ENCODE data around the gene ATXN1. TPM values are rescaled to one million over a fixed set of nuclear protein-coding genes. Genes with fewer than 3 reads are reported as not detected.

The ATXN1 gene
- total and polyA plus RNA-seq, 2 of the 13 experiments (the other 11 are each of a cell fraction or from before 2014, with no cell fraction given), result 20.7 to 39.5 TPM

DNA sequence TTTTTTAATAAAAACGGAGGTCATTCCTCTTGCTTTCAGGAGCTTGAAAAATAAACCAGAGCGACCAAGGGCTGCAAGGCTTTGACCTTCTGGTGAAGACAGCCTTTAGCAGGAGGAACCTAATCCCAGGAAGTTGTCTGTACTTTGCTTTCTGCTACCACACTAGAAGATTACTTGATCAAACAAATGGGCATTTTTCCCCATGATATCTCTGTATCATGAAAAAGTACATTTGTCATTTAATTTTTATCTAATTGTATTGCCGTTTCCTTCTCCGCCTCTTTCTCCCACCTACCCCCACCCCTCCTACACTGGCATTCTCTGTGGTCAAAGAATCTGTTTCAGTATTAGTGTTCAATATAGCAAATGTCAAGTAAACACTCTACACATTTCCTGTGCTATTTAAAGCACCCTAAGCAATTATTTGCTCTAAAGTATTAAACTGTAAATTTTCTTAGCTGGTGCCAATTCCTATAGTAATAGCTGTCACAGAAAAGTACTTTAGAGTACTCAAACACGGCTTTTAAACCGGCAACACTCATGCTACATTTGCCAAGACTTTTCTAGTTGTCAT, 29.7 kb downstream of the ATXN1 start (continued):
- TF ChIP-seq SMAD1 (CRISPR knock-in tag; IDR thresholded peaks at IDR 0.05; ENCODE audit: borderline replicate concordance, low read depth), result no peak
- peak; percentile 76; the same call in 1 of the 2 replicates for TF ChIP-seq SP5 (CRISPR knock-in tag; IDR thresholded peaks at IDR 0.05; ENCODE audit: borderline replicate concordance, low read depth)
- peak; percentile 24; the same call in 1 of the 2 replicates for TF ChIP-seq TCF7 (IDR thresholded peaks at IDR 0.05; ENCODE audit: low read depth)
- no peak; the same call in 1 of the 2 replicates for TF ChIP-seq IRF2 (CRISPR knock-in tag; IDR thresholded peaks at IDR 0.05)
- TF ChIP-seq, protein P1, sequence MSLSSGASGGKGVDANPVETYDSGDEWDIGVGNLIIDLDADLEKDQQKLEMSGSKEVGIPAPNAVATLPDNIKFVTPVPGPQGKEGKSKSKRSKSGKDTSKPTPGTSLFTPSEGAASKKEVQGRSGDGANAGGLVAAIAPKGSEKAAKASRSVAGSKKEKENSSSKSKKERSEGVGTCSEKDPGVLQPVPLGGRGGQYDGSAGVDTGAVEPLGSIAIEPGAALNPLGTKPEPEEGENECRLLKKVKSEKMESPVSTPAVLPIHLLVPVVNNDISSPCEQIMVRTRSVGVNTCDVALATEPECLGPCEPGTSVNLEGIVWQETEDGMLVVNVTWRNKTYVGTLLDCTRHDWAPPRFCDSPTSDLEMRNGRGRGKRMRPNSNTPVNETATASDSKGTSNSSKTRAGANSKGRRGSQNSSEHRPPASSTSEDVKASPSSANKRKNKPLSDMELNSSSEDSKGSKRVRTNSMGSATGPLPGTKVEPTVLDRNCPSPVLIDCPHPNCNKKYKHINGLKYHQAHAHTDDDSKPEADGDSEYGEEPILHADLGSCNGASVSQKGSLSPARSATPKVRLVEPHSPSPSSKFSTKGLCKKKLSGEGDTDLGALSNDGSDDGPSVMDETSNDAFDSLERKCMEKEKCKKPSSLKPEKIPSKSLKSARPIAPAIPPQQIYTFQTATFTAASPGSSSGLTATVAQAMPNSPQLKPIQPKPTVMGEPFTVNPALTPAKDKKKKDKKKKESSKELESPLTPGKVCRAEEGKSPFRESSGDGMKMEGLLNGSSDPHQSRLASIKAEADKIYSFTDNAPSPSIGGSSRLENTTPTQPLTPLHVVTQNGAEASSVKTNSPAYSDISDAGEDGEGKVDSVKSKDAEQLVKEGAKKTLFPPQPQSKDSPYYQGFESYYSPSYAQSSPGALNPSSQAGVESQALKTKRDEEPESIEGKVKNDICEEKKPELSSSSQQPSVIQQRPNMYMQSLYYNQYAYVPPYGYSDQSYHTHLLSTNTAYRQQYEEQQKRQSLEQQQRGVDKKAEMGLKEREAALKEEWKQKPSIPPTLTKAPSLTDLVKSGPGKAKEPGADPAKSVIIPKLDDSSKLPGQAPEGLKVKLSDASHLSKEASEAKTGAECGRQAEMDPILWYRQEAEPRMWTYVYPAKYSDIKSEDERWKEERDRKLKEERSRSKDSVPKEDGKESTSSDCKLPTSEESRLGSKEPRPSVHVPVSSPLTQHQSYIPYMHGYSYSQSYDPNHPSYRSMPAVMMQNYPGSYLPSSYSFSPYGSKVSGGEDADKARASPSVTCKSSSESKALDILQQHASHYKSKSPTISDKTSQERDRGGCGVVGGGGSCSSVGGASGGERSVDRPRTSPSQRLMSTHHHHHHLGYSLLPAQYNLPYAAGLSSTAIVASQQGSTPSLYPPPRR (CRISPR knock-in tag; IDR thresholded peaks at IDR 0.05; ENCODE audit: borderline replicate concordance), result peak; percentile 65; the same call in 1 of the 2 replicates
- TF ChIP-seq EED (CRISPR knock-in tag; IDR thresholded peaks at IDR 0.05), result no peak
- TF ChIP-seq PITX1 (CRISPR knock-in tag; IDR thresholded peaks at IDR 0.05), result 0 out of 2 replicates have a peak, but pooled peaks have one; percentile 50
- TF ChIP-seq SOX13 (IDR thresholded peaks at IDR 0.05), result no peak
- TF ChIP-seq SOX13 (CRISPR knock-in tag; conservative IDR thresholded peaks at IDR 0.05 in 1 of 2, IDR thresholded peaks at IDR 0.05 in 1 of 2), result peak in 1 of 2 experiments; percentile 45; a peak in 1 of 4 replicates
- TF ChIP-seq JUN (CRISPR knock-in tag; IDR thresholded peaks at IDR 0.05), result no peak
- TF ChIP-seq ZNF33B (CRISPR knock-in tag; IDR thresholded peaks at IDR 0.05), result no peak
- no peak for TF ChIP-seq HOXA9 (CRISPR knock-in tag; IDR thresholded peaks at IDR 0.05; ENCODE audit: borderline replicate concordance)
- peak; percentile 70 for TF ChIP-seq TBX2 (CRISPR knock-in tag; IDR thresholded peaks at IDR 0.05; ENCODE audit: borderline replicate concordance)
- TF ChIP-seq, protein P2, sequence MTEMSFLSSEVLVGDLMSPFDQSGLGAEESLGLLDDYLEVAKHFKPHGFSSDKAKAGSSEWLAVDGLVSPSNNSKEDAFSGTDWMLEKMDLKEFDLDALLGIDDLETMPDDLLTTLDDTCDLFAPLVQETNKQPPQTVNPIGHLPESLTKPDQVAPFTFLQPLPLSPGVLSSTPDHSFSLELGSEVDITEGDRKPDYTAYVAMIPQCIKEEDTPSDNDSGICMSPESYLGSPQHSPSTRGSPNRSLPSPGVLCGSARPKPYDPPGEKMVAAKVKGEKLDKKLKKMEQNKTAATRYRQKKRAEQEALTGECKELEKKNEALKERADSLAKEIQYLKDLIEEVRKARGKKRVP (CRISPR knock-in tag; IDR thresholded peaks at IDR 0.05), result no peak
- no peak for TF ChIP-seq ZNF264 (CRISPR knock-in tag; IDR thresholded peaks at IDR 0.05)
- TF ChIP-seq ETV5 (CRISPR knock-in tag; IDR thresholded peaks at IDR 0.05; ENCODE audit: borderline replicate concordance), result peak; percentile 59; the same call in 1 of the 2 replicates
- TF ChIP-seq SOX6 (IDR thresholded peaks at IDR 0.05), result no peak
- TF ChIP-seq SOX6 (CRISPR knock-in tag; IDR thresholded peaks at IDR 0.05), result no peak; the same call in 1 of the 2 replicates
- peak; percentile 82 for TF ChIP-seq ZNF629 (CRISPR knock-in tag; conservative IDR thresholded peaks at IDR 0.05)
- TF ChIP-seq DPF2 (CRISPR knock-in tag; IDR thresholded peaks at IDR 0.05; ENCODE audit: borderline replicate concordance, low read depth), result peak; percentile 46; the same call in 1 of the 2 replicates
- TF ChIP-seq RARA (CRISPR knock-in tag; IDR thresholded peaks at IDR 0.05), result 0 out of 2 replicates have a peak, but pooled peaks have one; percentile 45
- TF ChIP-seq HDAC1 (CRISPR knock-in tag; IDR thresholded peaks at IDR 0.05), result no peak
- peak; percentile 39 for TF ChIP-seq PPARG (CRISPR knock-in tag; conservative IDR thresholded peaks at IDR 0.05)
- TF ChIP-seq MIXL1 (CRISPR knock-in tag; IDR thresholded peaks at IDR 0.05), result 0 out of 2 replicates have a peak, but pooled peaks have one; percentile 19
- TF ChIP-seq NR2F2 (IDR thresholded peaks at IDR 0.05; ENCODE audit: borderline replicate concordance, low read depth), result 0 out of 2 replicates have a peak, but pooled peaks have one; percentile 11
- TF ChIP-seq RCOR2 (CRISPR knock-in tag; IDR thresholded peaks at IDR 0.05), result 0 out of 2 replicates have a peak, but pooled peaks have one; percentile 32
- TF ChIP-seq TAF1 (CRISPR knock-in tag; IDR thresholded peaks at IDR 0.05), result no peak
- TF ChIP-seq ZNF720 (CRISPR knock-in tag; IDR thresholded peaks at IDR 0.05), result no peak
